SK-N-SH treated with all-trans-retinoic acid at 6 μM for 48 hours (cell line): Measurements from ENCODE around the gene CRELD1.

Experiments used
- ARNTL ChIP-seq: fragments of 450-650 bp; formaldehyde crosslinking; IDR thresholded peaks from 2 replicates; pipeline ENCODE4 v1.5.0; 2020; ENCODE audit warnings: low read depth, mild to moderate bottlenecking, moderate library complexity, borderline replicate concordance
- BACH2 ChIP-seq: fragments of 250-450 bp; sonication (Bioruptor Pico); IDR thresholded peaks from 2 replicates; pipeline ENCODE4 v1.9.0; 2021; ENCODE audit warnings: mild to moderate bottlenecking, borderline replicate concordance
- GLIS3 ChIP-seq: fragments of 250-450 bp; sonication (Bioruptor Pico); IDR thresholded peaks from 2 replicates; pipeline ENCODE4 v1.5.0; 2020; ENCODE audit warnings: mild to moderate bottlenecking, moderate library complexity
- ISL1 ChIP-seq: fragments of 250-450 bp; sonication (Bioruptor Pico); IDR thresholded peaks from 2 replicates; pipeline ENCODE4 v2.1.2; 2022; ENCODE audit warnings: mild to moderate bottlenecking, moderate library complexity
- PATZ1 ChIP-seq: fragments of 250-450 bp; sonication (Bioruptor Pico); IDR thresholded peaks from 2 replicates; pipeline ENCODE4 v1.8.0; 2020; ENCODE audit warnings: mild to moderate bottlenecking, moderate library complexity, borderline replicate concordance
- ZFP3 ChIP-seq: fragments of 250-450 bp; sonication (Bioruptor Pico); IDR thresholded peaks from 2 replicates; pipeline ENCODE4 v1.5.0; 2020; ENCODE audit warnings: mild to moderate bottlenecking, moderate library complexity
- ZNF565 ChIP-seq: fragments of 450-650 bp; formaldehyde crosslinking; conservative IDR thresholded peaks from 2 replicates; pipeline ENCODE4 v1.5.0; 2020; ENCODE audit warnings: low read depth, mild to moderate bottlenecking, moderate library complexity
- ZNF70 ChIP-seq: fragments of 450-650 bp; formaldehyde crosslinking; IDR thresholded peaks from 2 replicates; pipeline ENCODE4 v1.5.0; 2020; ENCODE audit warnings: mild to moderate bottlenecking, moderate library complexity
- TF ChIP-seq, protein P1 (sequence below): fragments of 250-450 bp; sonication (Bioruptor Pico); IDR thresholded peaks from 2 replicates; pipeline ENCODE4 v1.5.1; 2021; ENCODE audit warnings: mild to moderate bottlenecking, moderate library complexity
- TF ChIP-seq, protein P2 (sequence below): fragments of 250-450 bp; sonication (Bioruptor Pico); IDR thresholded peaks from 2 replicates; pipeline ENCODE4 v1.5.1; 2020; ENCODE audit warnings: low read depth, mild to moderate bottlenecking, moderate library complexity

- TF ChIP-seq ZNF565 (no peak), PATZ1 (CRISPR knock-in tag) (no peak), ZNF70 (CRISPR knock-in tag) (no peak), ISL1 (CRISPR knock-in tag) (no peak), ARNTL (CRISPR knock-in tag) (no peak), BACH2 (CRISPR knock-in tag) (no peak), ZFP3 (no peak), GLIS3 (no peak)
- TF ChIP-seq, protein P1, sequence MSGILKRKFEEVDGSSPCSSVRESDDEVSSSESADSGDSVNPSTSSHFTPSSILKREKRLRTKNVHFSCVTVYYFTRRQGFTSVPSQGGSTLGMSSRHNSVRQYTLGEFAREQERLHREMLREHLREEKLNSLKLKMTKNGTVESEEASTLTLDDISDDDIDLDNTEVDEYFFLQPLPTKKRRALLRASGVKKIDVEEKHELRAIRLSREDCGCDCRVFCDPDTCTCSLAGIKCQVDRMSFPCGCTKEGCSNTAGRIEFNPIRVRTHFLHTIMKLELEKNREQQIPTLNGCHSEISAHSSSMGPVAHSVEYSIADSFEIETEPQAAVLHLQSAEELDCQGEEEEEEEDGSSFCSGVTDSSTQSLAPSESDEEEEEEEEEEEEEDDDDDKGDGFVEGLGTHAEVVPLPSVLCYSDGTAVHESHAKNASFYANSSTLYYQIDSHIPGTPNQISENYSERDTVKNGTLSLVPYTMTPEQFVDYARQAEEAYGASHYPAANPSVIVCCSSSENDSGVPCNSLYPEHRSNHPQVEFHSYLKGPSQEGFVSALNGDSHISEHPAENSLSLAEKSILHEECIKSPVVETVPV, result no peak
- TF ChIP-seq, protein P2, sequence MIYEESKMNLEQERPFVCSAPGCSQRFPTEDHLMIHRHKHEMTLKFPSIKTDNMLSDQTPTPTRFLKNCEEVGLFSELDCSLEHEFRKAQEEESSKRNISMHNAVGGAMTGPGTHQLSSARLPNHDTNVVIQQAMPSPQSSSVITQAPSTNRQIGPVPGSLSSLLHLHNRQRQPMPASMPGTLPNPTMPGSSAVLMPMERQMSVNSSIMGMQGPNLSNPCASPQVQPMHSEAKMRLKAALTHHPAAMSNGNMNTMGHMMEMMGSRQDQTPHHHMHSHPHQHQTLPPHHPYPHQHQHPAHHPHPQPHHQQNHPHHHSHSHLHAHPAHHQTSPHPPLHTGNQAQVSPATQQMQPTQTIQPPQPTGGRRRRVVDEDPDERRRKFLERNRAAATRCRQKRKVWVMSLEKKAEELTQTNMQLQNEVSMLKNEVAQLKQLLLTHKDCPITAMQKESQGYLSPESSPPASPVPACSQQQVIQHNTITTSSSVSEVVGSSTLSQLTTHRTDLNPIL, result no peak
Observed at GRCh38 chr3:9887480-9887879, 46.2 kb upstream of the CRELD1 start.
